MV-4-11 (cell line): ENCODE results near the gene PRKCQ.
"Not testable (repeated sequence)": the region's sequence is repeated elsewhere in the genome, so short reads cannot be mapped to it uniquely, and the experiment has no call there.

Experiments
- DNase-seq: peaks from one replicate; lab custom pipeline; 2025; lab: John Stamatoyannopoulos, UW

PRKCQ gene

DNA sequence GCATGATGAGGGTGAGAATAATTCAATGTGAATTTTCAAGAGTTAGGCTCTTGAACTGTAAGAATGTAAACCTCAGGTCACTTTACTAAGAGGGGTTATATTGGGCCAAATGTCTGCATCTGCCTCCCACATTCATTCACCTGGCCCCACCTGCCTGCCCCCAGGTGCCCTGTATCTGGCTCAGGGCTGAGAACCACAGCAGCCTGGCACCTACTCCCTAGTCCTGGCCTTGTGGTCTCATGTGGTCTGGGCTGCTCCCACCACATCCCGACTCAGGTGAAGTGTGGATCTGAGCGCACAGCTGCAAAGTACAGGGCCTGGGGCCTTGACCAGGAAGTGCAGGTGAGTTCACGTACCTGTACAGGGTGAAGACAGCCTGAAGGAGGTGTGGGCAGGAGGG lies 195.2 kb downstream of the PRKCQ start:
- DNase-seq: no peak

DNA sequence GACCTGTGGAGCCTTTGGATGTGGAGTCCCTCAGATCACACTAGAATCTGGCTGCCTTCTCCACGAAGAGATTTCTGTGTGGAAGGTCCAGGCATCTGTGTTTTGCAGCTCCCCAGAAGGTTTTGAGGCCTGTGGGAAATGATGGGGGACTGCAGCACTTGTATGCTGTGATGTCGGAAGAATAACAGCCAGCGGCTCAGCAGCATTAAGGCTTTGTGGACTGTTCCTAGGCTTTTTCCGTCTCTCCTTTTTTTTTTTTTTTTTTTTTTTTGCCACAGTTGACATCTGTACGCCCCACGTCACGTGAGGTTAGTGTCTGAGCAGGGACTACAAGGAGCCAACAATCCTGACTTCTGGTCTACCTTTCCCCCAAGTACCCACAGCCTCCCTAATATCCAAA lies 196.0 kb downstream of the PRKCQ start:
- no peak for DNase-seq

DNA sequence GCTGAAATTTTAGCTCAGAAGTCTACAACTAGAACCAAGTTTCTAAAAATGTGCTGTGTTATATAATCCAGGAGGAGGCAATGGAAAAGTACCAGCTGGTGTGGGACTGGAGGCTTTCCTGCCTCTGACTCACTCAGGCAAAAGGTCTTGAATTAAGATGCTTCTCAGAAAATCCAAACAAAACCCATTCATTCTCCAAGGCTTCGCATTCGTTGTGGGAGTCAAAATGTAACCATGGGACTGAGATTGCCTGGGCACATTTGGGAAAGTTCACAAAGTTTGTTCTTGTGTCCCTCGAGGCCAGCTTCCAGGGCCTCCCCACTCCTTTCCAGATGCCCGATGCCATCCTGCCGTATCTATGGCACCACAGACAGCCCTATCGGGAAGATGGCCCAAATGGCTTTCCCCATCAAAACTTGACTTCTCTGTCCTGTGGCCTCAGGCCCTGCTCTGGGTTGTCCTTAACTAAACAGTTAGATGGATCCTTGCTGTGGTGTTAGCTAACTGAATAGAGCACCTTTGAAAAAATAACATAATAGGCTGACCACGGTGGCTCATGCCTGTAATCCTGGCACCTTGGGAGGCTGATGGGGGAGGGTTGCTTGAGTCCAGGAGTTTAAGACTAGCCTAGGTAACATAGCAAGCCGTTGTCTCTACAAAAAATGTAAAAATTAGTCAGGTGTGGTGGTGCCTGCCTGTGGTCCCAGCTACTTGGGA lies 196.8 kb downstream of the PRKCQ start:
- no peak for DNase-seq

DNA sequence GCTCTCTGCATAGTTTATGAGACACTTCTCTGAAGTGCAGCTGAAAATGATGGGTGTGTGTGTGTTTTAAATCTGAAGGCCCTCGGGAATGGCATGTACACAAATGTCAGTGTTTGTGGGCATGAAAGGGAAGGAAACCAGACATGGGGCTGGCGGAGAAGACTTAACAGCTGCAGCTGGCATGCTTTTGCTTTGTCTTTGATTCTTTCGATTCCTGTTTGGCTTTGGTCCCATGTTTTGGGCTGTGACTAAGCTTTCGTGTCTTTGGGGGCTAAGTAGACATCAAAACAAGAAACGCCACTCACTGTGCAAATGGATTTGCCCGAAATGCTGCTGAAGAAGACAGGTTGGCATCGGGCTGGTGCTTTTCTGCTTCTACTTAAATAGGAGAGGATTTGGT lies 198.0 kb downstream of the PRKCQ start:
- peak; percentile 93 for DNase-seq

DNA sequence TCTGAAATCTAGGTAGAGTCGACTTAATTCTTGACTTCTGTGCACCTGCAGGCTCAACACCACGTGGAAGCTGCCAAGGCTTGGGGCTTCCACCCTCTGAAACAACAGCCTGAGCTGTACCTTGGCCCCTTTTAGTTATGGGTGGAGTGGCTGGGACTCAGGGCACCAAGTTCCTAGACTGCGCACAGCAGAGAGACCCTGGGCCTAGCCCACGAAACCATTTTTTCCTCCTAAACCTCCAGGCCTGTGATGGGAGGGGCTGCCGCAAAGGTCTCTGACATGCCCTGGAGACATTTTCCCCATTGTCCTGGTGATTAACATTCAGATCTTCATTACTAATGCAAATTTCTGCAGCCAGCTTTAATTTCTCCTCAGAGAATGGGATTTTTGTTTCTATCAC lies 199.6 kb downstream of the PRKCQ start:
- not testable (repeated sequence) for DNase-seq

DNA sequence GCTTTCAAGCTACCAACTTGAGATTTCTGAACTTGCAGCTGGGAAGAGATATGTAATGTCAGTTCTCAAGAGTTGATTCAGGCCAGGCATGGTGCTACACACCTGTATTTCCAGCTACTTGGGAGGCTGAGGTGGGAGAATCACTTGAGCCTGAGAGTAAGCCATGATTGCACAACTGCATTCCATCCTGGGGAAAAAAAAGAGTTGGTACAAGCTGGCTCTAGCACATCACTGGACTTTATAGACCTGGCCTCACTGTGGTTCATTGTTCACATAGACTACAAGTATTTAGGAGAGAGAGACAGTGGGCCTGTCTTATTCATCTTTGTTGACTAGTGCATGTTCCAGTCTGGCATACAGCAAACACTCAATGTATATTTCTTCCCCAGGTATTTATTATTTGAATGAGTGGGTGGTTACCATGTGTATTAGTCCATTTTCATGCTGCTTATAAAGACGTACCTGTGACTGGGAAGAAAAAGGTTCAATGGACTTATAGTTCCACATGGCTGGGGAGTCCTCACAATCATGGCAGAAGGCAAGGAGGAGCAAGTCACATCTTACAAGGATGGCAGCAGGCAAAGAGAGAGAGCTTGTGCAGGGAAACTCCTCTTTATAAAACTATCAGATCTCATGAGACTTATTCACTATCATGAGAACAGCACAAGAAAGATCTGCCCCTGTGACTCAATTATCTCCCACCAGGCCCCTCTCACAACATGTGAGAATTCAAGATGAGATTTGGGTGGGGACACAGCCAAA lies 200.9 kb downstream of the PRKCQ start:
- DNase-seq: no peak
